Mammary microvascular endothelial cell (primary cell): ENCODE results near the gene P4HA1. TPM values are rescaled to one million over a fixed set of nuclear protein-coding genes. Genes with fewer than 3 reads are reported as not detected.

Experiments
- total RNA-seq: library from RNA; depleted of rRNA; stranded (reverse); fragments of >200 nt; gene quantifications from 2 replicates; pipeline ENCODE4 v1.2.3, GENCODE V29; 2015

Gene P4HA1
- total RNA-seq, result 27.5 and 30.8 TPM in 2 replicates

DNA sequence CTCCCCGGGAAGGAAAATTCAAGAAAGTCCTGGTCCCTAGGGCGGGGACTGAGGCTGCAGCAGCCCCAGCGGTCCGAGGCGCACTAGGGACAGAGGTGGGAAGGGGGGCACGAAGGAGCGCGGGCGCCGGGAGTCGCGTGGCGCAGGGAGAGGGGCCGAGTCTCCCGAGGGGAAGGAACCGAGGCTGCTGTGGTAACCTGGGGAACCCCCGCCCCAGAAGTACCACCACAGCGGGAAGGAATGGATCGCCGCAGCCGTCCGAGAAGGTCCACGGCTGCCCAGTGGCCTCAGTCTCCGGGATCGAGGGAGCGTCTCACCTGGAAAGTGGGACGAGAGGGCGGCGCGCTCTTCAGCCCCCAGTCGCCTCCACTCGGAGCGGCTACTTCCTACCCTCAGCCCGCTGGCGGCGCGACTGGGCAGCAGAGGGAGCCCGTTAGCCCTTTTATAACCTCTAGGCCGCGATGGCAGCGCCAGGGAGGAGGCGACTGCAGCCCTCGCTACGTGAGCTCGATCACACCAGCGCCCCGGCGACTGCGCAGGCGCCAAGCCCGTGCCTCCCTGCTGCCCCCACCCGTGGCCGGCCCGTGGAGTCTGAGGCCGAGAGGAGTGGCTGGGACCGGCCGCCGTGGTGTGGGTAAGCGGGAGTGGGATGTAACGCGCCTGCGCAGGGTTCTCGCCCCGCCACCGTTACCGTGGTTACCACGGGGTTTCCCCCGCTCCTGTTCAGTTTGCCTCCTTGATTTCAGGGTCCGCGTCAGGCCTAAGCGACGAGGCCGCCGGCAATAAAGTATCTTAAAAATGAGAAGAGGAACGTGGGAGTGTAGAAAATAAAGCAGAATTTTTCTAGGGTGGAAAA is at the start of gene P4HA1:
TSS of gene P4HA1 (minus strand) at position 418 of the 856 bp plus-strand sequence. CDS start 21,983 bp downstream, outside the sequence.

DNA sequence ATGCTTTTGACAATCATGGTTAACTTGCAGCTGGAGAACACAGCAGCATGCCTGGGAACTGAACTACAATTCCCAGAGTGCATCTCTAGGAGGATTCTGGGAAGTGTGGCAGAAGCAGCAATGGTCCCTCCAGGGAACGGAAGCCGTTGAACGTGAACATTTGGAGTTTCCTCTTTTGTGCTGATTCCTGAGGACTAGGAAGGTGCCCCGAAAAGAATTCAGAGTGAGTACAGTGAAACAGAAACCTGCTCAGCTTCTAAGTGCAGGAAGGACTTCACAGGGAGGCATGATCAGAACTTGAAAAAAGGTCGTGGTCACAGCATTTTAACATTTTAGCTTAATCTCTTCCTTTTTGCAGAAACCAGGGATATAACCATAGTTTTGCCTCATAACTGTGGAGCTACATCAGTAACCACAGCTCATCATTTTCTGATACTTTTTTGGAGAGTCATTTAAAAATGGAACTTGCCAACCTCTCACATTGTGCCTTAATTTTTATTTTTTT is 13.7 kb upstream of the P4HA1 start, which contains the start of gene NUDT13:
TSS of gene NUDT13 (plus strand) at position 111 of the 505 bp plus-strand sequence. CDS start 3,911 bp downstream, outside the sequence.

Other genes with a start within 250 kb of the P4HA1 start
- not detected in 2 replicates for gene OIT3, start 203.1 kb downstream of the P4HA1 start, total RNA-seq
- not detected in 2 replicates for gene PLA2G12B, start 142.1 kb downstream of the P4HA1 start, total RNA-seq
- 1.1 and 1.7 TPM in 2 replicates for gene NUDT13, start 13.6 kb upstream of the P4HA1 start, total RNA-seq
- 30.6 and 36.9 TPM in 2 replicates for gene ECD, start 71.1 kb upstream of the P4HA1 start, total RNA-seq
- gene FAM149B1, start 71.3 kb upstream of the P4HA1 start, total RNA-seq, result 6.9 and 10.0 TPM in 2 replicates
- 54.2 and 58.6 TPM in 2 replicates for gene DNAJC9, start 150.4 kb upstream of the P4HA1 start, total RNA-seq
- gene MRPS16, start 155.8 kb upstream of the P4HA1 start, total RNA-seq, result 58.8 and 64.5 TPM in 2 replicates